PFSK-1 (cell line): ENCODE measurements around the gene LGR5.

ENCODE experiments used
- FOXP2 ChIP-seq: optimal IDR thresholded peaks from 2 replicates; pipeline ENCODE3; 2011; ENCODE audit warnings: borderline replicate concordance, control low read depth, inconsistent platforms; ENCODE audit not compliant: insufficient read depth; ENCODE audit errors: extremely low read length, extremely low read depth
- POLR2AphosphoS5 ChIP-seq: IDR thresholded peaks from 2 replicates; pipeline ENCODE4 v1.6.1; 2012; ENCODE audit warnings: low read depth, mild to moderate bottlenecking, control low read depth, low read length, moderate library complexity
- REST ChIP-seq, 2 experiments: IDR thresholded peaks; 2 replicates each; pipeline versions ENCODE4 v1.6.1 to v1.8.0; 2011 to 2012; ENCODE audit warnings: low read depth in 2 of 2, low read length in 2 of 2, control low read depth in 1 of 2, inconsistent platforms in 1 of 2, mild to moderate bottlenecking in 1 of 2, moderate library complexity in 1 of 2; ENCODE audit not compliant: insufficient read depth in 1 of 2
- SIN3A ChIP-seq: IDR thresholded peaks from 2 replicates; pipeline ENCODE4 v1.6.1; 2012; ENCODE audit warnings: mild to moderate bottlenecking, low read length, moderate library complexity, borderline replicate concordance; ENCODE audit not compliant: insufficient read depth
- TAF1 ChIP-seq: IDR thresholded peaks from 2 replicates; pipeline ENCODE4 v1.6.1; 2012; ENCODE audit warnings: low read length, control low read depth, borderline replicate concordance; ENCODE audit not compliant: insufficient read depth

The LGR5 gene

GRCh38 chr12:71585218-71585617 is 145.6 kb downstream of the LGR5 start:
- TF ChIP-seq FOXP2 (no peak), REST (IDR thresholded peaks at IDR 0.05; ENCODE audit: insufficient read depth in 1 of 2, low read depth in 2 of 2, low read length in 2 of 2) (no peak), SIN3A (no peak), POLR2AphosphoS5 (no peak), TAF1 (no peak)

DNA sequence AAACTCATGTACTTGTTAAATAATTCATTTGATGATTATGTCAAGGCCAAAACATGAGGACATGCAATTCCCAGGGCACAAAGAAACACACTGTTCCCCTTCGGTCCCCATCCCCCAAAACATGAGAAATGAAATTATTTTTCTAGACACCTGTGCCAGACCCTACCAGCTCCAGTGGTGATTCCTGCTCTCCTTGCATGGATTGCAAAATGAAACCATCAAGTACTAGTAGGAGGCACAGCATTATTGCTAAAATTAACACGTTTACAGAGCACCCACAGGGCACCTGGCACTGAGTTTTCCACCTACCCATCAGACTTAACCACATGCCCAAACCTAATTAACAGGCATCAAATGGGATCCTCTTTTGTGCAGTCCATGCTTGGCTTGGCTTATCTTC is 147.4 kb downstream of the LGR5 start:
- no peak for TF ChIP-seq SIN3A
- no peak for TF ChIP-seq POLR2AphosphoS5
- TF ChIP-seq REST (IDR thresholded peaks at IDR 0.05; ENCODE audit: insufficient read depth in 1 of 2, low read depth in 2 of 2, low read length in 2 of 2) = no peak
- no peak for TF ChIP-seq TAF1
- TF ChIP-seq FOXP2 = no peak

DNA sequence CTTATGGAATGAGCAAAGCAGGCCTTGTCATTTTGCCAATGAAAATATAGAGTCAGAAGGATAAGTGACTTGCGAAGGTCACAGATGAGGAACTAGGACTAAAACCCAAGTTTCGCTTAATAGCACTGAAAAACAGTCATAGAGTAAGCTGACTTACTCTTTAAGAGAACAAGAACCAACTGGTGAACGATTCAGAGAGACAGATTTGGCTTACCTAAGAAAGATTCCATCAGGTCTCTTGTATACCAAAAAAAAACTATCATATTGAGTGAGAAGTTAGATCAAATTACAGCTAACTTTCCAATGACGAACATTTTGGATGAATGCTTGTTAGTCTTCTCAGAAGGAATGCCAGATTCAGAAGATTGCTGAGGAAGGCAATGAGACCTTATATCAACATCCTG is 149.9 kb downstream of the LGR5 start:
- TF ChIP-seq FOXP2 (no peak), TAF1 (no peak), POLR2AphosphoS5 (no peak), REST (IDR thresholded peaks at IDR 0.05; ENCODE audit: insufficient read depth in 1 of 2, low read depth in 2 of 2, low read length in 2 of 2) (no peak), SIN3A (no peak)

GRCh38 chr12:71591601-71592000 is 152.0 kb downstream of the LGR5 start:
- no peak for TF ChIP-seq FOXP2
- no peak for TF ChIP-seq TAF1
- no peak for TF ChIP-seq POLR2AphosphoS5
- no peak for TF ChIP-seq SIN3A

GRCh38 chr12:71592841-71593240 is 153.2 kb downstream of the LGR5 start:
- TF ChIP-seq TAF1 (no peak), SIN3A (no peak), FOXP2 (no peak), POLR2AphosphoS5 (no peak), REST (IDR thresholded peaks at IDR 0.05; ENCODE audit: insufficient read depth in 1 of 2, low read depth in 2 of 2, low read length in 2 of 2) (no peak)
